Endothelial cell of umbilical vein (primary cell): ENCODE results near the gene LHX3. TPM values are rescaled to one million over a fixed set of nuclear protein-coding genes. Genes with fewer than 3 reads are reported as not detected.

Experiments
- BruUV-seq: library from RNA; stranded (reverse); fragments of 400-500 nt; replicated peaks from 2 replicates; lab custom pipeline; 2021; lab: Mats Ljungman, UMichigan
- CTCF ChIA-PET: fragments of 300-600, 350-600 bp; sonication (Branson Sonifier 250); formaldehyde crosslinking; loops from one replicate; lab custom pipeline; 2021; ENCODE audit warnings: antibody characterized with exemption, inconsistent platforms; lab: Charles Lee
- POLR2A ChIA-PET: fragments of 300-600, 350-600 bp; sonication (Branson Sonifier 250); formaldehyde crosslinking; loops from one replicate; lab custom pipeline; 2021; ENCODE audit warnings: antibody characterized with exemption, inconsistent platforms; lab: Charles Lee
- DNase-seq: peaks from one replicate; pipeline ENCODE4 v3.0.0-alpha.2; 2011; ENCODE audit warnings: low read depth, low spot score
- FAIRE-seq: peaks from 2 replicates; lab custom pipeline; 2011; peaks lifted over from hg19 to GRCh38; lab: Jason Lieb, UNC
- H2AFZ ChIP-seq: 2 replicates; pipeline ENCODE4 v1.6.0; 2012; ENCODE audit warnings: low read depth, low read length, control low read depth, inconsistent platforms
- H3K27ac ChIP-seq: 2 replicates; pipeline ENCODE4 v1.5.1; 2011; ENCODE audit warnings: low read depth, mild to moderate bottlenecking, control low read depth, low read length, moderate library complexity; ENCODE audit not compliant: insufficient read depth
- H3K27me3 ChIP-seq, 2 experiments: 2 replicates each; pipeline versions ENCODE4 v1.6.0 to v1.6.1; 2011; ENCODE audit warnings: low read length in 2 of 2, mixed read lengths in 1 of 2; ENCODE audit not compliant: control insufficient read depth in 2 of 2, insufficient read depth in 2 of 2
- H3K36me3 ChIP-seq, 2 experiments: 2 replicates in 1 of 2; 3 replicates in 1 of 2; pipeline ENCODE4 v1.5.1; 2011; ENCODE audit warnings: low read length in 2 of 2, mild to moderate bottlenecking in 1 of 2, moderate library complexity in 1 of 2; ENCODE audit not compliant: control insufficient read depth in 2 of 2, insufficient read depth in 2 of 2; ENCODE audit errors: extremely low read depth in 1 of 2
- H3K4me1 ChIP-seq: 3 replicates; pipeline ENCODE4 v1.5.1; 2011; ENCODE audit warnings: mild to moderate bottlenecking, low read length; ENCODE audit not compliant: control insufficient read depth, insufficient read depth; ENCODE audit errors: extremely low read depth
- H3K4me2 ChIP-seq: 2 replicates; pipeline ENCODE4 v1.6.1; 2011; ENCODE audit warnings: low read length, control low read depth, mixed read lengths; ENCODE audit not compliant: insufficient read depth
- H3K4me3 ChIP-seq, 3 experiments: fragments of 200-600 bp in 1 of 3; sonication (generic), shearing (Covaris generic) in 1 of 3; replicated peaks in 1 of 3; 2 replicates each; pipeline ENCODE4 v1.5.1; 2011 to 2016; ENCODE audit warnings: control low read depth in 3 of 3, low read length in 3 of 3, mild to moderate bottlenecking in 2 of 3, inconsistent platforms in 1 of 3, low read depth in 1 of 3, moderate library complexity in 1 of 3; ENCODE audit not compliant: insufficient read depth in 1 of 3
- H3K79me2 ChIP-seq: 2 replicates; pipeline ENCODE4 v1.6.0; 2012; ENCODE audit warnings: low read length, inconsistent platforms; ENCODE audit not compliant: control insufficient read depth, insufficient read depth
- H3K9ac ChIP-seq: replicated peaks from 2 replicates; pipeline ENCODE3; 2011; ENCODE audit warnings: low read length, control low read depth; ENCODE audit not compliant: insufficient read depth; ENCODE audit errors: extremely low read depth
- H3K9me1 ChIP-seq: replicated peaks from 3 replicates; pipeline ENCODE4 v1.6.0; 2011; ENCODE audit warnings: mild to moderate bottlenecking, low read length; ENCODE audit not compliant: control insufficient read depth, insufficient read depth; ENCODE audit errors: extremely low read depth
- H3K9me3 ChIP-seq: replicated peaks from 2 replicates; pipeline ENCODE4 v1.5.1; 2012; ENCODE audit warnings: low read length, inconsistent platforms; ENCODE audit not compliant: control insufficient read depth, insufficient read depth
- H4K20me1 ChIP-seq: replicated peaks from 2 replicates; pipeline ENCODE3; 2011; ENCODE audit warnings: mild to moderate bottlenecking, low read length; ENCODE audit not compliant: control insufficient read depth, insufficient read depth; ENCODE audit errors: extremely low read depth
- EZH2 ChIP-seq: IDR thresholded peaks from 2 replicates; pipeline ENCODE4 v1.6.1; 2012; ENCODE audit warnings: borderline replicate concordance, low read depth, mild to moderate bottlenecking, moderate library complexity, low read length, inconsistent platforms; ENCODE audit not compliant: severe bottlenecking
- FOS ChIP-seq: IDR thresholded peaks from 2 replicates; pipeline ENCODE4 v1.6.1; 2011; ENCODE audit warnings: mild to moderate bottlenecking, low read length, moderate library complexity, borderline replicate concordance; ENCODE audit not compliant: insufficient read depth
- GATA2 ChIP-seq: IDR thresholded peaks from 2 replicates; pipeline ENCODE4 v1.7.0; 2011; ENCODE audit warnings: low read depth, mild to moderate bottlenecking, moderate library complexity, mixed read lengths, low read length; ENCODE audit not compliant: insufficient read length, insufficient read depth
- MYC ChIP-seq: IDR thresholded peaks from one replicate; pipeline ENCODE4 v1.6.1; 2011; ENCODE audit warnings: mild to moderate bottlenecking, low read depth, low read length
- POLR2A ChIP-seq: IDR thresholded peaks from 2 replicates; pipeline ENCODE4 v1.6.1; 2012; ENCODE audit warnings: low read depth, mild to moderate bottlenecking, control low read depth, low read length
- dilution Hi-C: fragments of 300-500 bp; cut with MboI; formaldehyde crosslinking; loops from one replicate; pipeline ENCODE4 v1.15.0; 2019; ENCODE audit warnings: low sequenced_read_pairs; ENCODE audit not compliant: extremely low pct_ligation_motif_present
- intact Hi-C: fragments of 100-400 bp; cut with micrococcal nuclease; formaldehyde crosslinking; loops from one replicate; pipeline ENCODE4 v1.10.0; 2022
- polyA plus RNA-seq, 4 experiments: library from polyadenylated mRNA; depleted of rRNA in 3 of 4; stranded (reverse) in 3 of 4; unstranded in 1 of 4; fragments of >200 nt; gene quantifications; 2 replicates each; pipeline versions ENCODE4 v1.2.1 to v1.2.3, GENCODE V29; 2011 to 2012; ENCODE audit warnings: missing spikeins in 1 of 4
- total RNA-seq: library from RNA; stranded (reverse); gene quantifications from 2 replicates; pipeline ENCODE4 v1.2.3, GENCODE V29; 2021
- TF ChIP-seq, protein P1 (sequence below), 2 donors: IDR thresholded peaks; 1 replicate in 1 of 2; 2 replicates in 1 of 2; pipeline ENCODE4 v1.5.1; 2011; ENCODE audit warnings: low read length in 2 of 2, mild to moderate bottlenecking in 2 of 2, moderate library complexity in 2 of 2, control low read depth in 1 of 2, inconsistent platforms in 1 of 2, low read depth in 1 of 2; ENCODE audit not compliant: insufficient read depth in 1 of 2; ENCODE audit errors: extremely low read depth in 1 of 2
- TF ChIP-seq, protein P2 (sequence below): IDR thresholded peaks from 2 replicates; pipeline ENCODE4 v1.6.1; 2011; ENCODE audit not compliant: insufficient read depth, insufficient read length

LHX3 gene
- total and polyA plus RNA-seq, 2 donors (not counting 3 experiments of a cell fraction or from before 2014, with no cell fraction given), result not detected

DNA sequence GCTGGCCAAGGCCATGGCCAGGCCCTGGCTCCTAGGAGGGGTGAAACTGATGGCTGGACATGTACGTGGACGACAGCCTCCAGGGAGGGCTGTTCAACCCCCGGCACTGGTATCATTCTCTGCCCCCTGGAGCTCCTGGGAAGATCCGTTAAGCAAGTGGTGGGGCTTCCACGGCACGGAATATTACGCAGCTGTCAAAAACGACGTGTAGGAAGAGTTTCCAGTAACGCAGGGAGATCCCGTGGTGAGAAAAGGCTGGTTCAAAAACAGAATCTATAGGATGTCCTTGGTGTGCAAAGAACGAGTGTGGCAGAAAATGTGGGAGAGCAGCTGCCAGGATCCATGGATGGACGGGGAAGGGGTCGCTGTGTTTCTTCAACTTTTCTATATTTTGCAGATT is 50.0 kb downstream of the LHX3 start:
- FAIRE-seq (no peak), DNase-seq (no peak)
- Histone ChIP-seq H2AFZ (no peak overlapping the region), H3K79me2 (no peaks in the 10 kb centered on the region), H3K4me1 (peaks cover 15% of the 10 kb centered on the region), H3K27me3 (peaks cover 0 to 1% of the 10 kb centered on the region in 2 experiments), H3K4me2 (no peak overlapping the region), H3K27ac (no peak overlapping the region), H3K9me3 (no peaks in the 10 kb centered on the region), H3K9ac (no peak overlapping the region), H3K9me1 (no peaks in the 10 kb centered on the region), H3K4me3 (no peak overlapping the region), H3K36me3 (no peaks in the 10 kb centered on the region), H4K20me1 (no peaks in the 10 kb centered on the region)
- intact Hi-C loops (loop anchor here (10.0 kb wide), 1 partner anchor 50 kb away; the partner anchor contains the start of gene LHX3), dilution Hi-C loops (no loop called here)
- no peak for TF ChIP-seq MYC
- TF ChIP-seq, protein P1, sequence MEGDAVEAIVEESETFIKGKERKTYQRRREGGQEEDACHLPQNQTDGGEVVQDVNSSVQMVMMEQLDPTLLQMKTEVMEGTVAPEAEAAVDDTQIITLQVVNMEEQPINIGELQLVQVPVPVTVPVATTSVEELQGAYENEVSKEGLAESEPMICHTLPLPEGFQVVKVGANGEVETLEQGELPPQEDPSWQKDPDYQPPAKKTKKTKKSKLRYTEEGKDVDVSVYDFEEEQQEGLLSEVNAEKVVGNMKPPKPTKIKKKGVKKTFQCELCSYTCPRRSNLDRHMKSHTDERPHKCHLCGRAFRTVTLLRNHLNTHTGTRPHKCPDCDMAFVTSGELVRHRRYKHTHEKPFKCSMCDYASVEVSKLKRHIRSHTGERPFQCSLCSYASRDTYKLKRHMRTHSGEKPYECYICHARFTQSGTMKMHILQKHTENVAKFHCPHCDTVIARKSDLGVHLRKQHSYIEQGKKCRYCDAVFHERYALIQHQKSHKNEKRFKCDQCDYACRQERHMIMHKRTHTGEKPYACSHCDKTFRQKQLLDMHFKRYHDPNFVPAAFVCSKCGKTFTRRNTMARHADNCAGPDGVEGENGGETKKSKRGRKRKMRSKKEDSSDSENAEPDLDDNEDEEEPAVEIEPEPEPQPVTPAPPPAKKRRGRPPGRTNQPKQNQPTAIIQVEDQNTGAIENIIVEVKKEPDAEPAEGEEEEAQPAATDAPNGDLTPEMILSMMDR (IDR thresholded peaks at IDR 0.05; ENCODE audit: extremely low read depth in 1 of 2, insufficient read depth in 1 of 2, low read depth in 1 of 2, low read length in 2 of 2), result no peak
- TF ChIP-seq POLR2A, result no peak
- no peak for TF ChIP-seq EZH2
- TF ChIP-seq, protein P2, sequence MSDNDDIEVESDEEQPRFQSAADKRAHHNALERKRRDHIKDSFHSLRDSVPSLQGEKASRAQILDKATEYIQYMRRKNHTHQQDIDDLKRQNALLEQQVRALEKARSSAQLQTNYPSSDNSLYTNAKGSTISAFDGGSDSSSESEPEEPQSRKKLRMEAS, result no peak
- TF ChIP-seq GATA2, result no peak
- TF ChIP-seq FOS, result no peak
- BruUV-seq, result no TSS peak
- CTCF ChIA-PET, result no interaction called here
- POLR2A ChIA-PET, result no interaction called here
